NCI-H1048 (cell line): ENCODE results near the gene GBE1.

ENCODE experiments used
- DNase-seq: peaks from one replicate; lab custom pipeline; 2025; lab: John Stamatoyannopoulos, UW

GBE1 gene

DNA sequence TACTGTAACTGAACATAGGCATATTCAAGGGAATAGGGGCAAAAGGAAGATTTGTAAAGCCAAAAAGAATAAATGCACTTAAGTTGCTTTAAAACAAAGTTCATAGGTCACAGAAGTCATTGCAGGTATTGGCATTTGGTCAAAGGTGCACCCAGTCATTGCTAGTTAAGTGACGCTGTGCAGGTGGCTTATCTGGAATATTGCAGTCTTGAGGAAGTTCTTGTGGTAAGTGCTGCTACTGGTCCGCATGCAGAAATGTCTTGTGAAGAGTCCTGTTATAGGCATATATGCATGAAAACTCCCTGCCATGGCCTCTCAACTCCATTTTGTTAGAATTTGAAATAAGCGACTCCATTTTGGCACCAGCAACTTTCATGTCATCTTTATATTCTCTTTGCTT lies 293.1 kb downstream of the GBE1 start:
- no peak for DNase-seq

DNA sequence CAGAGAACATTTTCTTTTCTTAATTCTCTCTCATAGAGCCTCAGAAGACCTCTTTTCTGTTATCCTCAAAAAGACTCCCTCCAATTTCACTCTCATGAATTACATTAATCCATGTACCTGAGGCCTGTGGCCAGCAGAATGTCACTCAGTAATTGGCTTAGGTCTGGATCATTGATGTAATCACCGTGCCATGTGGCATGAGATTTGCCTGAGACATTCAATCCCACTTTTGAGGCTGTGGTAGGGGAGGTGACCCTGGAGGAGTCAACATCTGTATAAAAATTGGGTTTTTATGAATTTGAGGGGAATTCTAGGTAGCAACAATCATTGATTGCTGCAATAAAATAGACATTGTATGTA lies 295.3 kb downstream of the GBE1 start:
- DNase-seq, result no peak

DNA sequence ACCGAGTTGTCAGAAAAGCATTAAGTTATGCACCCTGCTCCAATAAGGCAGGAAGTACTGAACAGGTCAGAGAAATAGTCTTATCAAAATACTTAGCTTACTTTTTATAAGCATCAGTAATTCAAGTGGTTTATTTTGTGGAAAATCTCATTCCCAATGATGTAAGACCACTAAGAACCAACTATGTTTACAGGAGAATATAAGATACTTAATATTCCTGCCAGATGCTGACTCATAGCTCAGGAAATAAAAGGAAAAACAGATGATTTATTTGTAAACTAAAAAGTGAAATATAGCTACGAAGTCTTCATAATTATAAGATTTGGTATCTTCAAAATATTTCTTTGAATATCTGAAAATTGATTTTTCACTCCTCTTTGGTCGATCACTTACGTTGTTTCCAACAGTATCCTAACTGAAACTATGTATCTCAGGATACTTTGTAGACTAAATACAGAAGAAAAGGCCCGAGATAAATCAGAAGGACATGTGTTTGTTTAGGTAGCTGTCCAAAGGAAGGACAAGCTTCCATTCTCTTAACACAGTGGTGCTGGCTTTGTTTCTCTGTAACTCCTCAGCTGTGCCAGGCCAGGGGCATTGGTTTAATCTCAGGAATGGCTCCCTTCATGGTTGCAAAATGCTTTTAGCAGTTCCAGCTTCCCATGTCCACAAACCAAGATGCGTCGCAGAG lies 295.8 kb downstream of the GBE1 start:
- DNase-seq, result no peak

DNA sequence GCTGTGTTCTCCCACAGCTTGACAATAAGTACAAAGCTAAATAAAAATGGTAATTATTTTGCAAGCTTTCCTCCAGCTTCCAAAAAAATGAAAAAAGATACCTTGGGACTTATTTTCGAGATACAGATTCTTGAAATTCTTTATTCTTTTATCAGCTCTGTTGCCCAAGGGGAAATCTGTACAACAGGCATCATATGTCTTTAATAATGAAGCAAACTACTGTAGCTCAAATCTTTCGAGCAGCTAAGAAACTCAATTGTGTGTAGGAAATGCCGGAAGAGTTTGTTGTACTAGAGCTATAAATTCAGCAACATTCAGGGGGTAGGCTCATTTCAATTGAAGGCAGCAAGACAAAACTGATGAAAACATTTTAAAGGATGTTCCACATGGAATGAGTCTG lies 297.7 kb downstream of the GBE1 start:
- no peak for DNase-seq

DNA sequence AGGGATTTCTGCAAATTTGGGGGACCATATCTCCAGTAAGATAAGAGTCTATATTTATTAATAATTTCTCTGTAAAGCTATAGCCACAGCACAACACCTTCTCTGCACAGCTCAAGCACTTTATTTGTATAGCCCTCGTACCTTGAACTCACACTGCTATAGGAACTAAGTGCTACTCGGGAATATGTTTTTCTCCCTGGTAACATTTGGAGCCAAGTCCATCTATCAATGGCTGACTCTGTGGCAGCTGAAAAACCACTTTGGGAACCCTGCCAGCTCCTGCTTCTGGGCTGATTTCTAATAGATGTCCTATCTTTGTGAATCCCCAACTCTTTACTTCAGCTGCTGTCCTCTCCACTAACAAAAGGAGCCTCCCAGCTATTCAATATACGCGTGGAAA lies 298.5 kb downstream of the GBE1 start:
- no peak for DNase-seq

DNA sequence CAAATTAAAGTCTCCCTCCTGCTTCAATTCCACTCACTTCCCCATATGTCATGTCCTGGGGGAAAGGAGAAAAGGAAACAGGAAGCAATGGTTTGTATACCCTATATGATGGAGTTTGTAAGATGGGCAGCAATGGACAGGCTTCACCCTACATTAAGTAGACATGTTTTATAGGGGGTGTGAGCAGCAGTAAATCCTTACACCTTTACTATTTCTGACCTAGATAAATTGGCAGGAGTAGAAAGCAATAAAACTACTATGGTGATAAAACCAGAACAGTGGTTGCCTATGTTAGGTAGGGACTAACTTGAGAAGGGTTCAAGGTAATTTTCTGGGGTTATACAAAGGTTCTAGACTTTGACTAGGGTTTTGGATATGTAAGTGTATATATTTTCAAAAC lies 301.7 kb downstream of the GBE1 start:
- DNase-seq, result no peak

DNA sequence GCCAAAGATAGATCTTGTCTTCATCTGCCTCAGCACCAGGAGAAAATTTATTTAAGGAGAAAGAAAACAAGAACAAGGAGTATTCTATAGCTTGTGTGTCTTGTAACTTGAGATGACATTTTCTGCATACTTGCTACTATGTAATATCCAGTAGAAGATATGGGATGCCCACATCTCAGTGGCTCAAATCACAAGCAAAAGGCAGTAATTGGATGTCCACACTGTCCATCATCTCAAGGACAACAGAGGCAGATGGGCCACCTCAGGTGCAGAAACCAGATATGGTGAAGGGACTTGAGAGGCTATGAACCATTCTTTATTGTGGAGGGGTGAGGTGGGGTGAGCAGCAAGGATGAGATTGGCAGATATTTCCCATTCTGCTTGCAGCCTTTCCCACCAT lies 309.0 kb downstream of the GBE1 start:
- no peak for DNase-seq

DNA sequence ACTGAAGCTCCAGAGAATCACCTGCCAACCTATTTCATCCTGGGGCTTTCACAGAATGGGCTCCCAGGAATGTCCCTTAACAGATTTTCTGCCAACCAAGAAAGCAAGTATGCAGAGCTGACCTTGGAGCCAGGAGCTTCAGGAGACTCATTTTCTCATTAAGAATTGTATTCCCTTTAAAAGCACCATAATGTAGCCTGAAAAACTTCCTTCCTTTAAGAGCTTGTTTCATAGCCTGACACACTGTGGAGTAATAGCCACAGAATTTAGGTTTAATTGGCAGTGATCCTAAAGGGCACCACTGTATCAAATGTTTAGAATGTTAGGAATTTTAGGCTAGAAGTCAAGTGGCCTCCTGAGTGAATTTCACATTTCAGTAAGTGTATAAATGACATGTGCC lies 309.8 kb downstream of the GBE1 start:
- DNase-seq, result no peak

DNA sequence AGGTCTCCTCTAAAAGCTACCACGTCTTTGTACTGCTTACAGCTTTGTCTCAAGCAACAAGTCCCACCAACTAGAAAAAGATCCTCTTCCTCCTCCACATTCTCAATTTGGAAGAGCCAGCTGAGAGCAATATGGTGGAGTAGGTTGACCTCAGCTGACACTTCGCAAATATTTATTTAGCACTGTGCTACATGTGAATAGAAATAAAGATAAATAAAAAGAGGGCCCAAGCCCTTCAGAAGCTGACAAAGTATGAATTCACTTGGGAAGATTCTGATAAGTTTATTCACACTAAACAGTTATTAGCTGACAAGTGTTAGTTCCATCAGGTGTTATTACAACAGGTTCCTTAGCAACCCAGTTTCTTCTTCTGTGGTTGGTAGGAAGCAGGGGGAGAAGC lies 310.3 kb downstream of the GBE1 start:
- no peak for DNase-seq

DNA sequence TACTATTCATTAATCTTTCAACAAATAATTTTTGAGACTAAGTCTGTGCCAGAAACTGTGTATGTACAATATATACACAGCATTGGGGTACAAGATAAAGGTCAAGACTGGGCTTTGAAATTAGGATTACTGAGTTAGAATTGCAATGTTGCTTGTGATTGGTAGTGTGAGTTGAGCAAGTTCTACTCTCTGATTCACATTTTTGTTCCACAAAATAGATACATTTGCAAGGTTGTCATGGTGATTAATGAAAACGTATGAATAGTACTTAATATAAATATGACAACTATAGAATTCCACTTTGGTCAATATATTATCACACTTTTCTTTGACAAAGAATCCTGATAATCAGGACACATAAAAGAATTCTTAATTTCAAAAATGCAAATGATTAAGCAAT lies 314.6 kb downstream of the GBE1 start:
- no peak for DNase-seq

DNA sequence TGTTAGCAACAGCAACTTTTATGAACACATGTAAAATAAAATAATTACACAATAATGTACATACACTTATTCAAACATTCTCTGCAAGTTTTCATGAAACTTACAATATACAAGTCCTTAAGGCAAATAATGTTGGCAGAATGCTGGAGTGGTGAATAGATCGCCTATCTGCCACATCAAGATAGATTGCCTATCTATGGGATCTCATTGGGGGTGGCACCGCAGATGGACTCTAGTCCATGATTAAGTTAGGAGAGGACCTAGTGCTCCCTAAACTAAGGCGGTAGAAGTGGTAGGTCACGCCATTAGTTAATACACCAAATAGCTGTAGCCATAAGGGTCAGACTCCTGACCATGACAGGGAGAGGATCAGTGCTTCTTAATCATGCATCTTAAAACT lies 315.7 kb downstream of the GBE1 start:
- no peak for DNase-seq

DNA sequence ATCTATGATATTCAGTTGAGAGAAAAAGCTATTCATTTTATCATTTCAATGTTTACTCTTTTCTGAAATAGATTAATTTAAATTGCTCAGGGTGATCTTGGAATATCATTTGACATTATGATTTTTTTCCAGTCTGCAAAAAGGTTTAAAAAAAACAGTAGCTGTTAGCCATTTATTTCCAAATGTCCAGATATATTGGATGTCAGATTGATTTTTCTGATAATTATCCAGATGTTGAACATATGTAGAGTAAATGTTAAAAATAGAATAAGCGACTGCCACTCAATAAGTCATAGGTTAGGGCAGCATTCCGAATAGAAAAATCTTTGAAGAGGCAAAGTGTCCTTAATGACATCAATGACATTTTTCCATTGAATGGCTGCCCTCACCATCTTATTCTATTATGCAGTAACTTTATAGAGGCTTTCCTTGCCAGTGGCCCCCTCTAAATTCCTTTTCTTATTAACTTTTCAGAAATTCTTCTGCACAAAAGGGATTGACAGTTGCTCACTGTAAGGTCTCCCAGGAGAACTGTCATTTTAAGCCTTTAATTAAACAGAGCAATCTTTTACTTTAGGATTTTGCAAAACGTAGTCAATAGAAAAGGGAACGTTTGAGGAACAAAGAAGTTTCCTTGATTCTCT lies 316.5 kb downstream of the GBE1 start:
- DNase-seq, result no peak

DNA sequence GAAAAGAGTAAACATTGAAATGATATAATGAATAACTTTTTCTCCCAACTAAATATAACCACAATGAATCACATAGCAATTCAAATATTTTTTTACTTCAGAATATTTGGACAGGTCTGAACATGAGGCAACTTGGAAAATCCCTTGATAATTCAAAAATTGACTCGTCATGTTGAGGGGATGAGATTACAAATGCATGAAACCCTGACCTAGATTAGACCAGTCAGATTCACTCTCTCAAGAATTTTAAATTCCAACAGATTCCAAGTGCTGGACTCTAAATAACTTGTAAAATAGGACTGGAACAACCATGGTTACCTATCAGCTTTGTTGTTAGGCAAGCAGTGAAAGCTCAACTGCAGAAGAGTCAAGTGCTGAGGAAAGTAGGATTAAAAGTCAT lies 317.5 kb downstream of the GBE1 start:
- DNase-seq, result no peak

DNA sequence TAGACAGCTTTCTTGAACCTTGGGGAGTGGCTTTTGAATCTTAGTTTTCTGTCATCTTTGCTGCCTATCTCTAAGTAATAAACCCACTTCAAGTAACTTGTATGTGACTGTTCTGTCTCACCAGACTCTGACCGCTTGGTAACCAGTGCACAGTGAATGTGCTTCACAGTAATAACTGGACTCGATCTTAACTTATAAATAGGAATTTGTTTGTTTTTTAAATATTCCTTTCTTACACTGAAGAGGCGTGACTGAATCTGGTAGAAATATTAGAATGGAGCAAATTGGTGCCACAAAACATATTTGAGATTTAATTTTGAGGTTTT lies 318.0 kb downstream of the GBE1 start:
- DNase-seq, result no peak

DNA sequence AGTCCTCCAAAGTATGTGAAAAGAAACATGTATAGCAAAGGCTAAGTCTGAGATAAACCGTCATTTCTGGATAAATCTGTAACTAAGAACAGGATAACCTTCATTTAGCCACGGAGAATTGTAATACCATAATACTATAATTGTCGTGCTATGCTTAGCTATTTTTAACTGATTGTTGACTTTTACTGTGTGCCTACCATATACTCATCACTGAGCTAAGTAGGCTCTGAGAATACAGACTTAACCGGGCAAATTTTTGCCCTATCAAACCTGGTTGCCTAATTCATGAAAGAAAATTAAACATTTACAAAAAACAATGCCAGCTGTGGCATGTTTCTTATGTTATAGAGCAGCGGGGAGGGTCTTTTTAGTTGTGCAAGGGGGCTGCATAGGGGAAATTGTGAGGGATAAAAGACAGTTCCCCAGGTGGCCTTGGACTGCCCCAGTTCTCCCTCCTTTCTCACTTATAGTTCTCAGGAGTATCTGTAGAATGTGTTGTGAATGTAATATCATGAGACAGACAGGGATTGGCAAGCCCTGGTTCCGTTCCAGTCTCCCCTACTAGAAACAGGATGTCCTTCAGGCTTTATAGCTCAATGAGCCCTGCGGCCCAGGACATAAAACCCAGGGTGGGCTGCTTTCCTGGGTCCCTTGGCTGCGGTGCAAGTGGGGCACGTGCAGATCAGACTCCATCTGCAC lies 318.5 kb downstream of the GBE1 start:
- no peak for DNase-seq

DNA sequence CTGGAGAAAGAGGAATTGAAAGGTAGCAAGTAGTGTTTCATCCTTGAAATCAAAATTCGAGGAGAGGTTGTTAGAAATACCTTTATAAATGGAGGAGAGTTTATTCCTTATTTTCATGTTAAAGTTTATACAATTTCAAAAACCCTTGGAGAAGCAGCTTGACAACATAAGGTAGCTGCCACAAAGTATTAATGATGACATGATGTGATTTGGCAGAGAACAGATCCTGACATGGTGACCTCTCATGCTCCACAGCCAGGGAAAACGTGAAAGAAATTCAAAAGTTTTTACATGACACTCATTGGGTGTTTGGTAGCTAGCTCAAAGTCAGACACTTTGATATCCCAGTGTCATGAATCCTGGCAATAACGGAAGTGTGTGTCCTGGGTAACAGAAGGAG lies 320.8 kb downstream of the GBE1 start:
- DNase-seq, result no peak
